ENCODE measurements around the gene KIAA0930. TPM values are rescaled to one million over a fixed set of nuclear protein-coding genes. Genes with fewer than 3 reads are reported as not detected.

The KIAA0930 gene
- total RNA-seq, 1 experiment from 2014 or later, result 61.9 TPM

GRCh38 chr22:45207533-45207932 lies 33.2 kb downstream of the KIAA0930 start:
- Mint-ChIP-seq H3K4me3 (ENCODE audit: unreplicated experiment) (no peak overlapping the region), H3K9me3 (ENCODE audit: unreplicated experiment) (no peaks in the 10 kb centered on the region), H3K36me3 (ENCODE audit: insufficient read depth, unreplicated experiment) (peaks cover 32% of the 10 kb centered on the region), H3K4me1 (ENCODE audit: insufficient read depth, unreplicated experiment) (peaks cover 8% of the 10 kb centered on the region), H3K27me3 (ENCODE audit: insufficient read depth, unreplicated experiment) (no peaks in the 10 kb centered on the region), H3K27ac (ENCODE audit: low read depth, unreplicated experiment) (no peak overlapping the region)
- intact Hi-C loops (cut with micrococcal nuclease), result no loop called here
- TF ChIP-seq CTCF (IDR thresholded peaks at IDR 0.05; ENCODE audit: unreplicated experiment), result no peak
- CTCF ChIA-PET, result interaction anchor here (0.6 to 2.0 kb wide), 3 partner anchors 11 to 80 kb away, joined by 3 to 9 read pairs (median 7); no protein-coding TSS in a partner anchor
- BruUV-seq (replicated peaks), result no TSS peak
- no peak for DNase-seq (ENCODE audit: unreplicated experiment)
- POLR2A ChIA-PET, result no interaction called here

- no peak overlapping the region for H3K4me3 Mint-ChIP-seq (ENCODE audit: unreplicated experiment)
- peaks cover 8% of the 10 kb centered on the region for H3K4me1 Mint-ChIP-seq (ENCODE audit: insufficient read depth, unreplicated experiment)
- no peak for TF ChIP-seq CTCF (IDR thresholded peaks at IDR 0.05; ENCODE audit: unreplicated experiment)
- peaks cover 41% of the 10 kb centered on the region for H3K36me3 Mint-ChIP-seq (ENCODE audit: insufficient read depth, unreplicated experiment)
- CTCF ChIA-PET, result interaction anchor here (0.6 kb wide), 1 partner anchor 168 kb away, joined by 3 read pairs; no protein-coding TSS in a partner anchor
- no peak overlapping the region for H3K27ac Mint-ChIP-seq (ENCODE audit: low read depth, unreplicated experiment)
- H3K27me3 Mint-ChIP-seq (ENCODE audit: insufficient read depth, unreplicated experiment), result no peaks in the 10 kb centered on the region
- intact Hi-C loops (cut with micrococcal nuclease), result no loop called here
- POLR2A ChIA-PET, result no interaction called here
- no peak for DNase-seq (ENCODE audit: unreplicated experiment)
- H3K9me3 Mint-ChIP-seq (ENCODE audit: unreplicated experiment), result no peaks in the 10 kb centered on the region
- BruUV-seq (replicated peaks), result no TSS peak
These were observed 34.5 kb downstream of the KIAA0930 start for GRCh38 chr22:45206233-45206632.

- no peak for TF ChIP-seq CTCF (IDR thresholded peaks at IDR 0.05; ENCODE audit: unreplicated experiment)
- POLR2A ChIA-PET, result no interaction called here
- H3K27ac Mint-ChIP-seq (ENCODE audit: low read depth, unreplicated experiment), result no peak overlapping the region
These were observed 35.3 kb downstream of the KIAA0930 start for GRCh38 chr22:45205276-45205925.

GRCh38 chr22:45204819-45205218 lies 35.9 kb downstream of the KIAA0930 start:
- Mint-ChIP-seq H3K4me1 (ENCODE audit: insufficient read depth, unreplicated experiment) (peaks cover 10% of the 10 kb centered on the region), H3K4me3 (ENCODE audit: unreplicated experiment) (no peak overlapping the region), H3K36me3 (ENCODE audit: insufficient read depth, unreplicated experiment) (peaks cover 51% of the 10 kb centered on the region), H3K9me3 (ENCODE audit: unreplicated experiment) (no peaks in the 10 kb centered on the region), H3K27ac (ENCODE audit: low read depth, unreplicated experiment) (no peak overlapping the region), H3K27me3 (ENCODE audit: insufficient read depth, unreplicated experiment) (no peaks in the 10 kb centered on the region)
- BruUV-seq (replicated peaks), result no TSS peak
- POLR2A ChIA-PET, result no interaction called here
- no peak for DNase-seq (ENCODE audit: unreplicated experiment)
- TF ChIP-seq CTCF (IDR thresholded peaks at IDR 0.05; ENCODE audit: unreplicated experiment), result no peak
- CTCF ChIA-PET, result interaction anchor here (0.8 kb wide), 1 partner anchor 441 kb away, joined by 3 read pairs; no protein-coding TSS in a partner anchor
- intact Hi-C loops (cut with micrococcal nuclease), result no loop called here

More at GRCh38 chr22:45205276-45205925, 35.3 kb downstream of the KIAA0930 start:
- Mint-ChIP-seq H3K4me1 (ENCODE audit: insufficient read depth, unreplicated experiment) (peaks cover 12% of the 10 kb centered on the region), H3K27me3 (ENCODE audit: insufficient read depth, unreplicated experiment) (no peaks in the 10 kb centered on the region), H3K36me3 (ENCODE audit: insufficient read depth, unreplicated experiment) (peaks cover 46% of the 10 kb centered on the region), H3K4me3 (ENCODE audit: unreplicated experiment) (no peak overlapping the region), H3K9me3 (ENCODE audit: unreplicated experiment) (no peaks in the 10 kb centered on the region)
- CTCF ChIA-PET, result interaction anchor here (0.8 kb wide), 1 partner anchor 440 kb away, joined by 3 read pairs; no protein-coding TSS in a partner anchor
- intact Hi-C loops (cut with micrococcal nuclease), result no loop called here
- BruUV-seq (replicated peaks), result no TSS peak
- no peak for DNase-seq (ENCODE audit: unreplicated experiment)
